Glomerular visceral epithelial cell (primary cell): ENCODE measurements around the gene WWOX.
"Not testable (repeated sequence)": the region's sequence is repeated elsewhere in the genome, so short reads cannot be mapped to it uniquely, and the experiment has no call there.

Source experiments
- DNase-seq: peaks from one replicate; pipeline ENCODE4 v3.0.0-alpha.2; 2016; ENCODE audit errors: extremely low spot score

WWOX gene

DNA sequence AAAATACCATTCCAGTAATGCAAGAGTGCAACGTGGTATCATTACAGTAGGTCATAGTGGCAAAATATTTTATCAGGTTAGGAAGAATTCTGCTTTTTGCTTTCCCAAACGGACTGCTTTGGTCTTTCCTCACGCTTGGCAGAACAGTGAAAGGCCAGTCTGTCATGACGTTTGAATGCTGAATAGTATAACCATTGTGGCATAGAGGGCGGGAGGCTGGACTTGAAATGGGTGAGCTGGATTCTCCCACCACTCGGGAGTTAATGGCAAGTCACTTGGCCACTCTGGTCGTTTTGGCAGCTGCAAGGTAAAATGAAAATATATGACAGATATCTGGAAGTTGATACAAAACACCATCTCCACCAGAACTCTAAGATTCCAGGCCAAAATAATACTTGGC lies 1109.9 kb downstream of the WWOX start:
- no peak for DNase-seq

DNA sequence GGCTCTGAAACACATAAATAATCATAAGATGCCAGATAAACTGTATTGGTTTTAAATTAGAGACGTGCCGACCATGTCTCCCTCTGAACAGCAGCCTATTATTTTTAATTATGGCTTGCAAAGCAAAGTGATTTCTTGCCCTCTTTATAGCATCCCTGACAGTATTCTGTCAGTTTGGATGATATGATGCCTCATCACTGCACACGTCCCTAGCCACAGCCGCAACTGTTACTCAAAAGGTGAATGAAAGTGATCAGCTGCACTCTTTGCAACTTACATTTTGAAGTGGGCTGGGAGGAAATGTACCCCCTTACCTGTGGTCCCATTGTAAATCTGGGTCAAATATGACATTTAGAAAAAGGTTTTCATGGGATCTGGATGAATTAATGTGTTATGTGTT lies 1111.2 kb downstream of the WWOX start:
- no peak for DNase-seq

DNA sequence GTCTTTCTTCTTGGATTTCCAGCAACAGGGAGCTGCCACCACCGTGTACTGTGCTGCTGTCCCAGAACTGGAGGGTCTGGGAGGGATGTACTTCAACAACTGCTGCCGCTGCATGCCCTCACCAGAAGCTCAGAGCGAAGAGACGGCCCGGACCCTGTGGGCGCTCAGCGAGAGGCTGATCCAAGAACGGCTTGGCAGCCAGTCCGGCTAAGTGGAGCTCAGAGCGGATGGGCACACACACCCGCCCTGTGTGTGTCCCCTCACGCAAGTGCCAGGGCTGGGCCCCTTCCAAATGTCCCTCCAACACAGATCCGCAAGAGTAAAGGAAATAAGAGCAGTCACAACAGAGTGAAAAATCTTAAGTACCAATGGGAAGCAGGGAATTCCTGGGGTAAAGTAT lies 1112.1 kb downstream of the WWOX start:
- DNase-seq = no peak

DNA sequence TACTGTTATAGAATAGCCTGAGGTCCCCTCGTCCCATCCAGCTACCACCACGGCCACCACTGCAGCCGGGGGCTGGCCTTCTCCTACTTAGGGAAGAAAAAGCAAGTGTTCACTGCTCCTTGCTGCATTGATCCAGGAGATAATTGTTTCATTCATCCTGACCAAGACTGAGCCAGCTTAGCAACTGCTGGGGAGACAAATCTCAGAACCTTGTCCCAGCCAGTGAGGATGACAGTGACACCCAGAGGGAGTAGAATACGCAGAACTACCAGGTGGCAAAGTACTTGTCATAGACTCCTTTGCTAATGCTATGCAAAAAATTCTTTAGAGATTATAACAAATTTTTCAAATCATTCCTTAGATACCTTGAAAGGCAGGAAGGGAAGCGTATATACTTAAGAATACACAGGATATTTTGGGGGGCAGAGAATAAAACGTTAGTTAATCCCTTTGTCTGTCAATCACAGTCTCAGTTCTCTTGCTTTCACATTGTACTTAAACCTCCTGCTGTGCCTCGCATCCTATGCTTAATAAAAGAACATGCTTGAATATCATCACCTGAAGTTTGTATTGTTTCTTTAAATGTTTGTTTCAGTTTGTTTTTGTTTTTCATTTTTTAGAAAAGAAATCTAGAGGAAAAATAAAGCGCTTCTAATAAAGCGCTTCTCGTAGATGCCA lies 1112.8 kb downstream of the WWOX start:
- DNase-seq = no peak

DNA sequence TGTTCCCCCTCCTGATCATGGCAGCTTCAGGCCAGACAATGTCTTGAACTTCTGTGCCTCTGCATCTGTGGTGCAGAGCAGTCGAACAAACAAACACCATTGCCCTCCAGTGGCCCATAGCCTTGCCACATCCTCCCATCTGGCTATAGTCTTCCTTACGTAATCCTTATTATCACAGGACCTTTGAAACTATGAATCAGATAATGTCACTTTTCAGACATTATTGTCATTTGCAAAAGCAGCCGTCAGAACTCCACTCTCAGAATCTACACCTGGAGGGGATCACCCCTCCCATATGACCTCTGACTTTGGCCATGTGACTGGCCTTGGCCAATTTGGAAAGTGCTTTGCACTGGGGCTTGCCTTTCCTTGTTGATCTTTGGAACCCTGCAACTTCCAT lies 1113.8 kb downstream of the WWOX start:
- no peak for DNase-seq

DNA sequence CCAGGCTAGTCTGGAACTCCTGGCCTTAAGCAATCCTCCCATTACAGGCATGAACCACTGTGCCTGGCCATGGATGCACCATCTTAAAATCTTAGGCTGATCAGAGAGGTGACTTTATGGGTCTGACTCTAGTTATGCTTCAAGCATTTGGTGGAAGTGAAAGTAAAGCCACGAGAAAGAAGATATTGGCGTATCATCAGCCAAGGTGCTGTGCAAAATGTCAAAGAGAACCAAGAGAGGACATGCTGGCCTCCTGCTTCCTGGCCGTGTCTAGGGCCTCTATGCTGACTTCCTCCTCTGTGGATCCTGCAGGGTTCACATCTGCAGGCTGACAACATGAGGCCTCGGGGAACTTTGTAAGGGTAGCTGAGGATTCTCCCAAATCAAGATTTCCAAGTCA lies 1115.8 kb downstream of the WWOX start:
- DNase-seq = no peak

DNA sequence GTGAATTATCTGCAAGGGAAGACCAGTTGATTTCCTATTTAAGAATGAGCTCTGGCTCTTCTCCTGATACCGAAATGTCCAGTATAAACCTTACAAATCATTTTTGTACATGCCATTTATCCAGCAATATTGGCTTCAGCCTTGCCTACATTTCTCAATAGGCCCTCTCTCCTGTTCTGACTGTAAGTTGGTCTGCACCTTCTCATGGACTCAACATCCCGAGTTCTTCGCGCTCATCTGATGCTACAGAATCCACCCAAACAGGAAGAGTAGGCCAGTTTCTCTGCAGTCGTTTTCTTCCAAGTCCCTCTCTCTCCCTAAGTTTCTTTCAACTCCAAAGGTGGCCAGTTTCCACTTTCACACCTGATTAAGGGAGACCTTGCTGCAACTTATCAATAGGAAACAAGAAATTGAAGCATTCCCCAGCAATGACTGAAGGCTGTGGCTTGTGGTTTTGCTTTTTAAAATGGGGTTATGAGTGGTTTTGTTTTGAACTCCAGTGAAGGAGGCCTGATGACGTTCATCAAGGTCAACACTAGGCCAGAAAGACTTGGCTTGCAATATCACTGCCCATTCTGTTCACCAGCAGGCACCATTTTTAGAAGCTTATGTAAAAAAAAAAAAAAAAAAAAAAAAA lies 1118.0 kb downstream of the WWOX start:
- DNase-seq = no peak

DNA sequence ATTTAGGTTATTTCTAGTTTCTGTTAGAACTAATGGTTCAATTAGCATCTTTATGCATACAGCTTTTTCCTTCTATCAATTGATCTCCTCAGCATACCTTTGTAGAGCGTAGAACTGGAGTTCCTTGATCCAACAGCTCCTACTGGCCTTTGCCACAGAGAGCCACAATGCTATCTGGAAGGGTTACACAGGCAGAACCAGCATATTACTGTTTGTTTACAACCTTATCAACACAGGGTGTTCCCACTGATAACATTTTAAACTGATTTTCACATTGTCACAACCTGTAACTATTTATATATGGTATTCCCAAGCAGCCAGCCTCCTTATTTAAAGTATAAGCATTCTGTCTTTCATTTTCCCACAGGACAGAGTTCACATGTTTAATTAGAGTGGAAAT lies 1118.9 kb downstream of the WWOX start:
- DNase-seq = no peak

DNA sequence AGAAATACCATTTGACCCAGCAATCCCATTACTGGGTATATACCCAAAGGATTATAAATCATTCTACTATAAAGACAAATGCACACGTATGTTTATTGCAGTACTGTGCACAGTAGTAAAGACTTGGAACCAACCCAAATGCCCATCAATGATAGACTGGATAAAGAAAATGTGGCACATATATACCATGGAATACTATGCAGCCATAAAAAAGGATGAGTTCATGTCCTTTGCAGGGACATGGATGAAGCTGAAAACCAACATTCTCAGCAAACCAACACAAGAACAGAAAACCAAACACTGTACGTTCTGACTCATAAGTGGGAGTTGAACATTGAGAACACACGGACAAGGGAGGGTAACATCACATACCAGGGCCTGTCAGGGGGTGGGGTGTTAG lies 1126.5 kb downstream of the WWOX start:
- not testable (repeated sequence) for DNase-seq

DNA sequence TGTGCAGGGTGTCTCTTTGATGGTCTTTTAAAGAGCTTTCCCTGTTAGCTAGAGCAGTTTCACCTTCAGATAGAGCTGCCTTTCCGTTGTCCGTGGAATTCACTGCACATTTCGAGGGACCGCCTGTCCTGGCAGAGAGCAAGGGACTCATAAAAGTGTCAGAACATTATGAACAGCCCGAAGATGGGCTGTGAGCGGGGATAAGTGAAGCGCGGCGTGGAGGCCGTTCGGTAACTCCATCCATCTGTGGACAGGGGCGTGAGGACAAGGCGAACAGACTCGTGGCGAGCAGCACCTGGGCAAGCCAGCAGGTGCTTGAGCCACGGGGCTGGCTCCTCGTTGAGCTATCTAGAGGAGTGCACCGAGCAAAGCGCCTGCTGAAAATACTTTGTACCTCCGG lies 1129.9 kb downstream of the WWOX start:
- no peak for DNase-seq

DNA sequence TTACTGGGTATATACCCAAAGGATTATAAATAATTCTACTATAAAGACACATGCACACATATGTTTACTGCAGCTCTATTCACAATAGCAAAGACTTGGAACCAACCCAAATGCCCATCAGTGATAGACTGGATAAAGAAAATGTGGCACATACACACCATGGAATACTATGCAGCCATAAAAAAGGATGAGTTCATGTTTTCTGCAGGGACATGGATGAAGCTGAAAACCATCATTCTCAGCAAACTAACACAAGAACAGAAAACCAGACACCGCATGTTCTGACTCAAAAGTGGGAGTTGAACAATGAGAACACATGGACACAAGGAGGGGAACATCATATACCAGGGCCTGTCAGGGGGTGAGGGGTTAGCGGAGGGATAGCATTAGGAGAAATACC lies 1146.2 kb downstream of the WWOX start:
- not testable (repeated sequence) for DNase-seq

DNA sequence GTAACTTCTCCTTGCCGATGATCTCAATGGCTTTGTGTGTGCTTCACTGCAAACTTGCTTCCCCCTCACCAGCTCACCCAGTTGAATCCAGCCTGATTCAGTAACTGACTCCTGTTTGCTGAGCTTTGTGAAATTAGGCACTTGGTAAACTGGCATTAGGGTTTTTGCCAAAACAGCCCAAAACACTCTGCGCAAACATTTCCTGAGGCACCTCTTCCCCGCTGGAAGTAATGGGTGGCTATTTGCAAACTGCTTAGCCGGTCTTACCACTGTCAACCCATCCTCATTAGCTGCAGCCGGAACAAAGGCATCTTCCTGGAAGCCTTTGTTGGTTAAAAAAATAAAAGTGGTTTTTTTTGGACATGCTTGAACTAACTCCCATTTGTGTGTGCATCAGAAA lies 1147.9 kb downstream of the WWOX start:
- no peak for DNase-seq

DNA sequence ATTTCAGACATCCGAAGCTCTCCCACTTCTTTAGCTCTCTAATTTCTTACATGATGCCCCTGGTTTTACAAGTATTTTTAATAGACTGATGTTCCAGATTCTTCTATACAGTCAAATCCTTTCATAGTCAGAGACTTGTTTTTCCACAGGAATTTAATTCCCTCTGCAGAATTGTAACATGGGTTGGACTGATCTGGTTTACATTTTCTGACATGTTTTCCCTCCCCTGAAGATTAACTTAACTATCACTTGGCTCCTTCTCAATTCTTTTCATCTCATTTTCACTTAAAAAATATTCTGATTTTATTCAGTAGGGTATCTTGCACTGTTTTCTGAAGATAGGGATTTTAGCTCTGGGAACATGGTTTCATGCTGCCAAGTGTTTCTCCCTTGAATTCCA lies 1148.9 kb downstream of the WWOX start:
- no peak for DNase-seq

DNA sequence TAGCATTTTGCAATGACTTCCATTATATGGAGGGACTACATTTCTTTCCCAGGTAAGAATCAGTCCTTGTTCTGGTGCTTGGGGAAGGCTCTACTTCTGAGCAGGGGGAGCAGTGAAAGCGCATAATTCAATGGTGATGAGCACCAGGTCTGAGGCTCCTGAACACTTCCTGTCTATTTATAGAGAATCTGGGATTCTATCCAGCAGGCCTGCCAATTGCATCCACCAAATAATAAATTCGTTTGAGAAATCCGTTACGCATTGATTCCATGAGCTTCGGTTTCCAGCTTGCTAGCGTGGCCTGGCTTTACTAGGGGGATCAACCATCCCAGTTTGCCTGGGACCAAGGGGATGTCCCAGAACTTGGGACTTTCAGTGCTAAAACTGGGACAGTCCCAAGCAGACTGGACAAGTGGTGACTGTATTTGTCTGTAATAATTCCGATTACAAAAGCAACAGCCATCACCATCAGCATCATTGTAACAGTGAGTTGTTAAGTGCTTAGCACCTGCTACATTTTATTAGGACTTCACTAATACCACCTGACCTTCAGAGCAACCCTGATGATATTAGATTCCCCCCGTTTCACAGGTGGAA lies 1151.1 kb downstream of the WWOX start:
- DNase-seq = no peak

DNA sequence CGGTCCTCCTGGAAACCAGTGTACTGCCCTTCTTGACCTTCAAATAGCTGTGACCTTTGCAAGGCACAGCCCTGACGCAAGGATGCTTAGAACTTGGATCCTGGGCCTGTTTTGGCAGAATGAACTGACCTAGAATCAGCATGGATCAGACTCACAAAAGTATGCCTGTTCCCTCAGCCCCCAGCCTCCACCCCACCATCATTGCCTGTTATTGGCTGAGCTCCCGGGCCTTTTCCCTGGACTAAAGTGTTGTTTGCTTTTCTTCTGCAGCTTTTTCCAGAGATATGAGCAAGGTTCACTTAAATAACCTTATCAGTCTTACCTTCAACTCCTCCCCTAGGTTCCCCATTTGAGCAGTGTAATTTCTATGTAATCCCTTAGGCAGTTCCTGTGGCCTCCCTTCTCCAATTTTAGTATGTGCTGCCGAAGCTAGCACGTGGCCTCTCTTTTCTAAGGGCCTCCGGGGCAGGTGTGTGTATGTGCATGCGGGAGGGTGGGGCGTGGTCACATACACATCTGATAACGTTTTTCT lies 1153.7 kb downstream of the WWOX start:
- DNase-seq = no peak

DNA sequence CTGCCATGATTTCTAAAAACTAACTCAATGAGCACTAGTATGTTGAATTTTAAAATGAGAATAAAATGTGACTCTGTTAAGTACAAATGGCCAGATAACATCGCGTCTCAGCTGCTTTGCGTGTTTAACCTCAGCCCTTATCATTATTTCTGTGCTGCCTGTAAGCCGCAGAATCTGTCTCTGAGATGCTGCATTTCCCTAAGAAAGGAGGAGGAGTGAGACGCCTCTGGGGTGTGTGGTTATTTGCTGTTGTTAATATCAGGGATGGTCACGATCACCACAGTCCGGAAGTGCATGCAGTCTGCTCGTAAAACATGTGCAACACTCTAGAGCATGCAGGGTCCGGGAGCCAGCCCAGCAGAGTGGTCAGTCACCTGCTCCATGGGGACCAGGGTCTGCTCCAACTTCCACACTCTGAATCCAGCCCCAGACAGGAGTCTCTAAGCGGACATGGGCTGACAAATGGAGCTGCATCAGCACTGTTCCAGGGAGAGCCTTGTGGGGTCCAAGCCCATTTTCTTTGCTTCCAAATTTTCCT lies 1158.6 kb downstream of the WWOX start:
- DNase-seq = no peak

DNA sequence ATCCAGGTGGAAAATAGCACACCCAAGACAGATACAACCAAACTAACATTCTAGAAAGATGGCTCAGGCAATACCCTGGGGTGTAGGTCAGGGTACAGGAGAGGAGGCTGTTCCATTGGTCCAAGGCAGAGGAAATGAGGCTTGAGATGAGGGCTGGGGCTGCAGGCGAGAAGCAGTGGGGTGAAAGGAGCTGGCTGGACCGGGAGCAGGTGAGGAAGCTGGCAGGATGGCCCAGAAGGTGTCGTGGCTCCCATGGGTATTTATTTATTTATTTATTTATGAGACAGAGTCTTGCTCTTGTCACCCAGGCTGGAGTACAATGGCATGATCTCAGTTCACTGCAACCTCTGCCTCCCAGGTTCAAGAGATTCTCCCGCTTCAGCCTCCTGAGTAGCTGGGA lies 1161.4 kb downstream of the WWOX start:
- not testable (repeated sequence) for DNase-seq

DNA sequence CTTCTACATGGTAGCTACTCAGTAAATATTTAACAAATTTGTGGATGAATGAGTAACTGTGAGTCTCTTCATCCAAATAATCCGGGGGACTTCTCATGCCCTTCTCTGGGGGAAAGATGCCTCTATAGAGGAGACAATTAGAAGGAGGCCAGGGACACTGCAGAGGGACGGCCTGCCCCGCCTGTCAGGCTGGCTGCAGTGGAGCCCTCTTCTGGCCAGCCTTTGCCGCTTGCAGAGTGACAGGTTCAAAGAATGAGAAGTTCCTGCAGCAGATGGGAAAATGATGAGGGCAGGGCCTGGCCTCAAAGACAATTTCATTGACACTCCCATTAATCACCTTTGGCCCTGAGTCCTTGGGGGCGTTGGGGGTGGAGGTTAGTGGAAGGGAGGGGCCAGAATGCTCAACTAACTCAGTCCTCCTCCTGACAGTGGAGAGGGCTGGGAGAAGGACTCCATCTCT lies 1162.1 kb downstream of the WWOX start:
- DNase-seq = no peak

DNA sequence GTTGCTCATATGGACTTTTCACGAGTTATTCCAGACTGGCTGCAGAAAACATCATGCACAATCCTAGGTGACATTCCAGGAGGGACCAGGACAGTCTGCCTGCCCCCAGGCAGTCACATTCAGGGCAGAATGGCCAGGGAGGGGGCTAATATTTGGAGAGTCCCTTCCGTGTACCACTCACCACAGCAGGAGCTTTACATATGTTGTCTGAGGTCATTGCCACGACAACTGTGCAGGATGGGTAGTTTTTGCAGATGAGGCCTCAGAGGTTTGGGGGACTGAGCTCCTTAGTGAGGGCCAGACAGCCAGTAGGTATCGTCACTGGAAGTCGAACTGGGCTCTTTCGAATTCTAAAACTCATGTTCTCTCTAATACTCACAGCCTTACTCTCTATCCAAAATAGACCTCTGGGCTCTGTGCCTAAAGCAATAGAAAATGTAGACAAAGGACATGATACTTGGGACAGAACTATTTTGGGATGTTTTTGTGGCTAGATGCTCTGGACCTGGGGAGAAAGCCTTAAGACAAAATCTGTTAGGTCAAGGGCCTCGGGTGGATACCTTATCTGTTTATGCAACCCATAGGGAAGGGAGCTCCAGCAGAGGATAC lies 1162.6 kb downstream of the WWOX start:
- DNase-seq = no peak
